ENCODE results near the gene LRP2. TPM values are rescaled to one million over a fixed set of nuclear protein-coding genes. Genes with fewer than 3 reads are reported as not detected.

Gene LRP2
- total RNA-seq, 1 donor from 2014 or later = 29.4 TPM

DNA sequence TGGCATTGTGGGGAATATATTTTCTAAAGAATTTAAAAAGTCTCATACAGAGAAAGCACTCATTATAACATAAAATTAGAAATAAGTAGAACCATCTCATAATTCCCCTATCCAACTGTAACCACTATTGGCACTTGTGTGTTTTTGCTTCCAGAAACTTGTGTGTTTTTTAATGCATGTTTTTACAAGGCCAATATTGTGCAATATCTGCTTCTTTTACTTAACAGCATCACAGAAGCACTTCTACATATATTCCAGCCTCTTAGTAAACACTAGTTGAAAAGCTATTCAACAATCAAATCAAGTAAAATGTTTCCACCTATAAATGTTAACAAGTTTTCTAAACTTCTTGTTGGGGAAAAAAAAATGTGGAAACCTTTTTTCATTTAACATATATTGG is 132.7 kb downstream of the LRP2 start:
- H3K4me3 Mint-ChIP-seq = no peak overlapping the region
- H3K4me1 Mint-ChIP-seq = peaks cover 3% of the 10 kb centered on the region
- no peaks in the 10 kb centered on the region for H3K27me3 Mint-ChIP-seq (ENCODE audit: low read depth)
- no peaks in the 10 kb centered on the region for H3K9me3 Mint-ChIP-seq
- H3K27ac Mint-ChIP-seq (ENCODE audit: unreplicated experiment) = no peak overlapping the region
- DNase-seq (ENCODE audit: low read depth, low spot score) = no peak
- no peak for TF ChIP-seq CTCF (conservative IDR thresholded peaks at IDR 0.05)
- peaks cover 19% of the 10 kb centered on the region for H3K36me3 Mint-ChIP-seq (ENCODE audit: low read depth)

GRCh38 chr2:169225906-169226305 is 136.4 kb downstream of the LRP2 start:
- TF ChIP-seq CTCF (conservative IDR thresholded peaks at IDR 0.05) = no peak
- Mint-ChIP-seq H3K4me3 (no peak overlapping the region), H3K27me3 (ENCODE audit: low read depth) (no peaks in the 10 kb centered on the region), H3K36me3 (ENCODE audit: low read depth) (peaks cover 12% of the 10 kb centered on the region), H3K9me3 (no peaks in the 10 kb centered on the region), H3K4me1 (peaks cover 3% of the 10 kb centered on the region), H3K27ac (ENCODE audit: unreplicated experiment) (no peak overlapping the region)
- no peak for DNase-seq (ENCODE audit: low read depth, low spot score)

GRCh38 chr2:169225233-169225750 is 137.0 kb downstream of the LRP2 start:
- peaks cover 3% of the 10 kb centered on the region for H3K4me1 Mint-ChIP-seq
- H3K4me3 Mint-ChIP-seq = no peak overlapping the region
- no peak for TF ChIP-seq CTCF (conservative IDR thresholded peaks at IDR 0.05)
- H3K27me3 Mint-ChIP-seq (ENCODE audit: low read depth) = no peaks in the 10 kb centered on the region
- H3K9me3 Mint-ChIP-seq = no peaks in the 10 kb centered on the region
- H3K36me3 Mint-ChIP-seq (ENCODE audit: low read depth) = peaks cover 13% of the 10 kb centered on the region
- no peak for DNase-seq (ENCODE audit: low read depth, low spot score)
- H3K27ac Mint-ChIP-seq (ENCODE audit: unreplicated experiment) = no peak overlapping the region

- H3K4me3 Mint-ChIP-seq = no peak overlapping the region
- peaks cover 12% of the 10 kb centered on the region for H3K36me3 Mint-ChIP-seq (ENCODE audit: low read depth)
- no peak overlapping the region for H3K27ac Mint-ChIP-seq (ENCODE audit: unreplicated experiment)
- DNase-seq (ENCODE audit: low read depth, low spot score) = no peak
- H3K4me1 Mint-ChIP-seq = no peaks in the 10 kb centered on the region
- no peaks in the 10 kb centered on the region for H3K27me3 Mint-ChIP-seq (ENCODE audit: low read depth)
- H3K9me3 Mint-ChIP-seq = no peaks in the 10 kb centered on the region
- no peak for TF ChIP-seq CTCF (conservative IDR thresholded peaks at IDR 0.05)
Observed at GRCh38 chr2:169222665-169223064, 139.7 kb downstream of the LRP2 start.

DNA sequence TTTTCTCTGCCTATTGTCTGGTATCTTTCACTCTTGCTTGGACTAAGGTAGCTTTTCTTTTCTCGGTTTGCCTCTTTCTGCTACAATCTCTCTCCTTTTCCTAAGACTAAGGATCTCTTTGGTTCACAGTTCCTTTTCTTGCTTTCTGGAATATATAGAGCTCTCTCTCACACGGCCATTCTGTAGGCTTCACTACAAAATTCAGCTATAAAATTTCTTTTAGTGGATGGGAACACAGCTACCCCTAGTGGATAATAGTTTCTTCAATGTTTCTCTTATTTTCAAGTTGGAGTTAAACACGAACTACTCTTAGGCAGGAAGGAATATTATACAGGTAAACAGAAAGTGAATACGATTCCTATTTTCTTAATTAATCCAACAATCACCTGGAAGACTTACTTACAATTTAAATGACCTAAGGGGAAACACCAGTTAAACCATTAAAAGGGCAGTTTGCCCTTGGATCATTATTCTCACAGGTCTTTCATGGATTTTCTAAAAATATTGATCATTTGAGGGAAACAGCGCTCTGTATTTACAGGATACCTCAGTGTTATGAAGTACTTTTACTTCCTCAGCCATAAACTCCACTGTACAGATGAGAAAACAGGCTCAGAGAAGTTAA is 140.5 kb downstream of the LRP2 start:
- peaks cover 12% of the 10 kb centered on the region for H3K36me3 Mint-ChIP-seq (ENCODE audit: low read depth)
- H3K9me3 Mint-ChIP-seq = no peaks in the 10 kb centered on the region
- H3K27ac Mint-ChIP-seq (ENCODE audit: unreplicated experiment) = no peak overlapping the region
- no peak for DNase-seq (ENCODE audit: low read depth, low spot score)
- peak; percentile 62 for TF ChIP-seq CTCF (conservative IDR thresholded peaks at IDR 0.05)
- H3K4me3 Mint-ChIP-seq = no peak overlapping the region
- no peaks in the 10 kb centered on the region for H3K27me3 Mint-ChIP-seq (ENCODE audit: low read depth)
- no peaks in the 10 kb centered on the region for H3K4me1 Mint-ChIP-seq
